DMS153 (cell line): ENCODE measurements around the gene KRT83.
"Not testable (repeated sequence)": the region's sequence is repeated elsewhere in the genome, so short reads cannot be mapped to it uniquely, and the experiment has no call there.

Source experiments
- DNase-seq: peaks from one replicate; lab custom pipeline; 2025; lab: John Stamatoyannopoulos, UW

The KRT83 gene

DNA sequence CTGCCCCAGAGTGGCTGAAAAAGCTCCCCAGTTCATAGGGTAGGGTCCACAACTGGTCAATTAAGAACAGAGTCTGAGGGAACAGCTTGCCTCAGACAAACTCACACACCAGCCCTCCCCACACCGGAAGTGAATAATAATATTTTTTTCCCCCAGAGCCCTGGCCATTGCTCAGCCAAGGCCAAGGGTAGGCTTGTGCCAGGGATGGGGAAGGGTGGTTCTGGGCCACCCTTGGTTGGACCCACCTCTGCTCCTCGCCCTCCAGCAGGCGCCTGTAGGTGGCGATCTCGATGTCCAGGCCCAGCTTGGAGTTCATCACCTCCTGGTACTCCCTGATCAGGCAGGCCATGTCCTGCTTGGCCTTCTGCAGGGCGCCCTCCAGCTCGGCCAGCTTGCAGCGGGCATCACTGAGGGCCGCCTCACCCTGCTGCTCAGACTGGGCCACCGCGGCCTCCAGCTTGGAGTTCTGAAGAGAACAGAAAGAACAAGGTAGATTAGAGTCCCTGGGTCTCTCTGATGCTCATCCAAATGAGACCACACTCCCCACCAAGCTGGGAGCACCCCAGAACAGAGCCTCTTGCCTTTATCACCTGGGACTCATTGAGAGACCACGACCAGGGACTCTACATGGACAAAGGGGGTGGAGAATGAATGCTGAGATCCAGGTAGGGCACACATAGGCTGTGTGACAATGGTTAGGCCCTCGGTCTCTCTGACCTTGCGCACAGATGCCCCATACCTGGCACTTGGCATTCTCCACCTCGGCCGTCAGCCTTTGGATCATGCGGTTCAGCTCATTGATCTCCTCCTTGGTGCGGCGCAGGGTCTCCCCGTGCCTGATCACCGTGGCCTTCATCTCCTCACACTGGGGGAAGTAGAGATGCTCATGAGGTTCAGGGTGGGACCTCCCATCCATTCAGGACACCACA is 34.1 kb downstream of the KRT83 start:
- not testable (repeated sequence) for DNase-seq

DNA sequence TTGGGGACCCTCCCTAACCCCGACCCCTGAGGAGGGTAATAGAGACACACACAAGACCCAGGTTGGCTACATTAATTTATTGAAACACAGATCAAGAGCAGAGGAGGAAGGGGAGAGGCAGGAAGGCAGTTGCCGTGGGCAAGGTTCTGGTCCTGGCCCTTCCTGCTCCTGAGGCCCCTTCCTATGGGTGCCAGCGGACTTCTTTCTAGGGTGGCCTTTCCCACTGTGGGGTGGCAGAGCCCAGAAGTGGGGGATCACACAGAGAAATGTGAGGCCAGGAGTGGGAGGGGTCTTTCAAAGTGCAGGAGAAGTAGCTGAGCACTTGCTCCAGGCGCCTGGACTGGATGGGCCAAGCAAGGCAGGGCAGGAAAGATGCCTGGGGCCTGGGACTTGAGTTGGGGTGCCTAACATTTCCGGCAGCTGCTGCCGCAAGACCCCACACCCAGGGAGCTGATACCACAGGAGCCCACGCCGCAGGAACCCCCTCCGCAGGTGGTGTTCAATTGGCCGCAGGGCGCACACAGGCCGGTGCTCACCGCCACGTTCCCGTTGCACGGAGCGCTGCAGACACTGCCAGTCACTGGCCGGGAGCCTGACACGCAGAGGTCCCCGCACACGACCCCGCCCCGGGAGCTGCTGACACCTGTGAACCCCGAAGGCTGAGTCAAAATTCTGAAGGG is 35.2 kb downstream of the KRT83 start:
- no peak for DNase-seq

DNA sequence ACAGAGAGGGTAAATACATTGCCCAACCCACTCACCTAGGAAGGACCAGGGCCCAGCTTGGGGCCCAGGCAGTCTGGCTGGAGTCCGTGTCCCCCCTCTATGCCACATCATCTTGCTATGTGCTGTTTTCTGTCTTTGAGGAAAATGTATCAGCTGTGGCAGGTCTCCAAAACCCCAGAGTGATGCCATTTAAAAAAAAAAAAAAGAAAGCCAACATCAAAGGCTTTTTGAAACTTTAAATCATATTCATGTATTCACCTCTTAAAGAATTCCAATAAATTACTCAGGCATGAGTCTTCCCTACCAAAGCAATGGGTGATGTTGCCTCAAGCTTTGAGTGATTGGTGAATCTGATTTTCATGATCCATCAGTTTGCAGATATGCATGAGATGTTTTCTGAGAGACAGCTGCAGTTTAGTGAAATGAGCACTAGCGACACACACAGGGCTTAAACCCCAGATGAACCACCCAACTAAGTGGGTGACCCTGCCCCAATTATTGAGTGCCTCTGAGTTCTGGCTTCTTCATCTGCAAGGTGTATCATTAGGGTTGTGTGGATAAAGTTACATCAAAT is 35.9 kb downstream of the KRT83 start:
- DNase-seq: no peak

- DNase-seq: no peak
Observed at GRCh38 chr12:52284562-52285171, 36.5 kb downstream of the KRT83 start.

GRCh38 chr12:52280796-52281560 is 40.2 kb downstream of the KRT83 start:
- no peak for DNase-seq

DNA sequence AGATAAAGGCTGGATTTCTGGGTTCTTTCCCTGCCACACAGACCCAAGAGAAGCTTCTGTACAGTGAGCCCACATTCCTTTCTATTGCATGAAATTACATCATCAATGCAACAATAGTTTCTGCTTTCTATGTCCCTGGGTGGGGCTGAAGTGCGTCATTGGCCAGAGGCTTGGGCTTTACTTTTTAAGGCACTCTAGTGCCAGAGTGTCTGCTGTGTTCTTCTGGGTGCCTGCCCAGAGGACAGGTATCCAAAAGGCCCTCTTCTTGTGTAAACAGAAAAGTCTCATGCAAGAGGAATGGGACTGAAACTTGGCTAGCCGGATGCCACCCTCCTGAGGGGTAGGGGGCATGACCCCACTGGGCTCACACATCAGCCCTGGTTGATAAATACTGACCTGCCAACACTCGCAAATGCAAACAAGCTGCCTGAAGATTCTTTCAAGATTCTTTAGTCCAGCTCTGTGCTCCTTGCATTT is 40.8 kb downstream of the KRT83 start:
- peak; percentile 6 for DNase-seq

DNA sequence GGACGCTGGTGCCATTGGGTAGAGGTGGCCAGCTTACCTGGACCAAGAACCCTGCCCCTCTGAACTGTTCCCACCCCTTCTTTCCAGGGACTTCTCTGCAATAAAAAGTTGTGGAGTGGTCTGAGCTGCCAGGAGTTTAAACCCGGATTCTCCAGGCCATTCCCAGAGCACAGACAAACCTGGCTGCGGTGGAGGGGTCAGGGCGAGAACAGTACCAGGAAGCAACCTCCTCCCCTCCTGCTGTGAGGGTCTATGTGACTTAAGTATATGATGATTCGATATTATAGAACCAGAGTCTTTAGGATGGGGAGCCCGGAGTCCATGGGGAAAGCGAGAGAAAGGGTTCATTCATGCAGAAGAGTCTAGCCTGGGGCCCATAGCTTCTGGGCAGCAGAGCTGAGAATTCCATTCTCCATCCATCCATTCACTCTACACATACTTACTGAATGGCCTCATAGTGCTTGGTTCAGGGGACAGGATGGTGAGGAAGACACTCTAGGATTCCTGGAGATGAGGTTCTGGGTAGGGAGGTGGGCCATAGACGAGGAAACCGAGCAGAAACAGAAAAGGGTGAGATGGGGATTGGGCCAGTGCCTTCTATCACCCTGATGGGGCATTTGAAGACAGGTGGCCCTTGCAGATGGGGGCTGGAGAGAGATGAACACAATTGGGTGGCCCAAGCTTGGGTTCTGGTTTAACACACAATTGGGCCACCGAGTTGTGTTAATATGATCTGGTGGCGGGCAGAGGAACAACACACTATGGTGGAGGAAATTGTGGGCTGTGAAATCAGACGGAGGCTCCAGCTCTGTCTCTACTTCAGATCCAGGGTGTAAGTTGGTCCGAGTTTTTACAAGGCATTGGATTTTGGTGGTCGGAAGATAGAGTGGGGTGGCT is 41.5 kb downstream of the KRT83 start:
- no peak for DNase-seq

GRCh38 chr12:52278575-52279421 is 42.4 kb downstream of the KRT83 start:
- peak; percentile 41 for DNase-seq

GRCh38 chr12:52277486-52278245 is 43.5 kb downstream of the KRT83 start:
- peak; percentile 28 for DNase-seq

DNA sequence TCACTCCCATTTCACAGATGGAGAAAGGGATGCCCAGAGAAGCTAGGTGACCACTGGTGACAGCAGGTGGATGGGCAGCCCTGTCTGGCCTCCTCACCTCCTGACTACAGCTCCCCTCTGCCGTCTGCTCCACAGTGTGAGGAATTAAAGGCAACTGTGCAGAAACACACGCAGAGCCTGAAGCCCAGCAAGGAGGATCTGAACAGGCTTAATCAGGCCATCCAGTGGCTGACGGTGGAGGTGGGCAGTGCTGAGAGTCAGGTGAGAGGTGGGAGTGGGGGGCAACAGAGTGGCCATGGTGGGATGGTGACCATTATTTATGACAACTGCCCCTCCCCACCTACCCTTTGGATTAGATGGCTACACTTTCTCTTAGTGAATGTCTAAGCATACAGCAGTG is 45.5 kb downstream of the KRT83 start:
- no peak for DNase-seq

DNA sequence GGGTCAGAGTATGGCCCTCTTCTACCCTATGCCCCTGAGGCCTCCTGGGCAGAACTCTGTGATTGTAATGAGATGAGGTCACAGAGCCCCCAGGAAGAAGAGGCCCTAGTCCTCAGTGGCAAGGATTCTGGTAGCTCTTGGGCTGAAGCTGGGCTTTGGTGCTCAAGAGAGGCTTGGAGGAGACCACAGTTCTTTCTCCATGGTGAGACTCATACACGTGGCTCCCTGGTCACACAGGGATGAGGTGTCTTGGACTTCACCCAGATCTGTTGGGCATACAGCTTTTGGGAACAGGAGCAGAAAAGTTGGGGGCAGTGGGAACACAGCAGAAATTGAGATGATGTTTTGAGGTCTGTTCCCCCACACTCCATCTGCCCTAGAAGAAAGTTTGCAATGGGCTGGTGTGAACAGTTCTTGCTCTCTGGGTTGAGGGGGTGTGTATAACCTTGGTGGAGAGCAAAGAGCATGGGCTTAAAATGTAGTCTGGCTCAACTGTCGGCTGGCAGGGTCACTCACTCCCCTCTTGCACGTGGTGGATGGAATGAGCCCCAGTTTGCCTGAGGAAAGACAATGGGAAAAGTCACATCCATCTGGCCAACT is 46.6 kb downstream of the KRT83 start, which contains the start of gene KRT86:
Gene KRT86 (plus strand): TSS at position 125 of the 600 bp plus-strand sequence. CDS start 27,272 bp downstream, outside the sequence.
- no peak for DNase-seq

GRCh38 chr12:52271158-52271557 is 50.0 kb downstream of the KRT83 start:
- no peak for DNase-seq

DNA sequence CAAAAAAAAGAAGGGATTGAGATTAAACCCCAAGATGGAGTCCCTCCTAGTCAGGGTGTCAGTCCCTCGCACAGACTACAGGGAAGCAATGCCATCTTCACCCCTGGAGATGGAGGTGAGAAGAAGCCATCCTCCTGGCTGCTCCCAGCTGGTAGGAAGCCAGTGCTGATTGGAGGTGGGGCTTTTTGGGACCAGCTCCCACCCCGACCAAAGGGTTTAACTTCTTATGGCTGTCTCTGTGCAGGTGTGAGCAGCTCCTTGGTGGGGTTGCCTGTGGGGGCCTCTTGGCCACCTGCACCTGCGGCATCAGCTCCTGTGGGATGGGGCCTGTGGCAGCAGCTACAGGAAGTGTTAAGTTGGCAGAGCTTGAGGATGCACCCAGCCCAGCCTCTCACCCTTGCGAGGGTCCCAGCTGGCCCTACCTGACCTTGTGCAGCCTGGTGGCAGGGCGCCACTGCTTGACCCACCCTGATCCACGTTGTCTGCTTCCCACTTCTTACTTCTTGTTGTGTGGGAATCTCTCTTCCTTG is 50.6 kb downstream of the KRT83 start:
- DNase-seq: no peak

DNA sequence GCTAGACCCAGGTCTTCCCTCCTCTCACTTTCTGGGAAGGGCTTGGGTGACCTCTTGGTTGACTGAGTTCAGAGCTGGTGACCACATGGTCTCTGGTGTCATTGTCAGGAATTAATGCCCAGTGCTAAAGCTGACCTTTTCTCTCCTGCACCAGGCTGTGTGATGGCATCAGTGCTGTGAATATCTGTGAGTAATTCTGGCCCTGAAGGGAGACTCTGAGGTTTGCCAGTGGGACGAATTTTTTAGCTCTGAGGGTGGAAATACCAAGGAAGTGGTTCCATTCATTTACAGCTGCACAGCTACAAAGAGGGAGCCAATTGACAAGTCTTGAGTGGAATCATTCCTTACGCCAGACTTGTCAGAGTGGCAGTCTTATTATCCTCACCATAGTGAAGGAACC is 53.0 kb downstream of the KRT83 start:
- no peak for DNase-seq

DNA sequence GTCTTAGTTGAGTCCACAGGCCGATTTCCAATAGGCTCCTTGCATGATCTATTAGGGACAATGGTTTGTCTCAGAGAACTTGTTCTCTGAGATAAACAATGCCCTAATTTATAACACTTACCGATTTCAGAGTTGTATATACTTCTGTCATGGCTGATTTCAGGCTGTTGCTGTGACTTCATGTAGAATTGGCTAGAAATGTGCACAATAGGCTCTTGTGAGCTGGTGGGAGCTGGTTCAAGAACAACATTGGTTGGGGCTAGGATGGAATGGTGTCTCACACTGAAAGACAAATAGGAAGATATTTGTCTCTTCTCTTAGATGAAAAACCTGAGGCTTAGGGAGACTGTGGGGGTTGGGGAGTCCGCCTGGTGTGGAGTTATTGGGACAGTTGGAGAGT is 53.5 kb downstream of the KRT83 start:
- DNase-seq: no peak

- DNase-seq: no peak
Observed at GRCh38 chr12:52267266-52267665, 53.9 kb downstream of the KRT83 start.

DNA sequence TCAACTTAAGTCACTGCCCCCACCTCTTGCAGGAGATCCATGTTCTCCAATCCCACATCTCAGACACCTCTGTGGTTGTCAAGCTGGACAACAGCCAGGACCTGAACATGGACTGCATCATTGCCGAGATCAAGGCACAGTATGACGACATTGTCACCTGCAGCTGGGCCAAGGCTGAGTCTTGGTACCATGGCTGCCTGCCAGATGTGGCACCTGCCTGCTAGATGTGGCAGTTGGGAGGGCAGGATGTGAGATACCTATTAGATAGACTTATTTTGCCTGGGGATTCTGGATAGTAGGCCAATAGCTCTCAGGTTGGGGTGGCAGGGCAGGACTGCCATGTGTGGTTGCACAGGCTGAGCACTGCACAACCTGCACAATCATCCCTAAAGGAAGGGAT is 54.7 kb downstream of the KRT83 start:
- peak; percentile 77 for DNase-seq

DNA sequence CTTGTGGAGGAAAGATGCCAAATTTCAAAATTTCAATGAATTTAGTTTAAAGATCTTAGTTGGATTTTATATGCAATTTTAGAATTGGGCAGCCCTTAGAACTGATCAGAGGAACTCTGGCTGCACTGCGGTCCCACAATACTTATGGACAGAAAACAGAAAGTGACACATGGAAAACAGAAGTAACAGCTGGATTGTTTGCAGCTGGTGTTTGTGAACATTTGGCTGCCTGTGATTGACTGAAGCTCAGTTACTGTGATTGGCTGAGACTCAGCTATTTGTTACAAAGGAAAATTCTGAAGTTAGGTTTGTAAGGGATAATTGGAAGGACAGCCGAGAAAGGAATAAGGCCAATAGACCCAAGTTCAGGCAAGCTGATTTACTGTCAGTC is 56.8 kb downstream of the KRT83 start:
- no peak for DNase-seq
